Measurements from ENCODE around the gene BRD3. TPM values are rescaled to one million over a fixed set of nuclear protein-coding genes. Genes with fewer than 3 reads are reported as not detected.

The BRD3 gene
- total RNA-seq, 1 donor from 2014 or later = 36.7 TPM

GRCh38 chr9:134047868-134048581 is 19.8 kb downstream of the BRD3 start:
- no peaks in the 10 kb centered on the region for H3K36me3 Mint-ChIP-seq (ENCODE audit: low read depth)
- H3K27me3 Mint-ChIP-seq (ENCODE audit: insufficient read depth) = no peaks in the 10 kb centered on the region
- intact Hi-C loops (cut with micrococcal nuclease) = no loop called here
- no peaks in the 10 kb centered on the region for H3K9me3 Mint-ChIP-seq
- no peaks in the 10 kb centered on the region for H3K4me1 Mint-ChIP-seq (ENCODE audit: low read depth)
- H3K4me3 Mint-ChIP-seq = no peak overlapping the region
- no peak overlapping the region for H3K27ac Mint-ChIP-seq
- DNase-seq (ENCODE audit: low spot score) = no peak

GRCh38 chr9:134046894-134047681 is 20.7 kb downstream of the BRD3 start:
- Mint-ChIP-seq H3K36me3 (ENCODE audit: low read depth) (no peaks in the 10 kb centered on the region), H3K27me3 (ENCODE audit: insufficient read depth) (no peaks in the 10 kb centered on the region), H3K27ac (no peak overlapping the region), H3K4me1 (ENCODE audit: low read depth) (no peaks in the 10 kb centered on the region), H3K4me3 (no peak overlapping the region), H3K9me3 (no peaks in the 10 kb centered on the region)
- no peak for DNase-seq (ENCODE audit: low spot score)
- intact Hi-C loops (cut with micrococcal nuclease) = no loop called here

GRCh38 chr9:134045841-134046544 is 21.8 kb downstream of the BRD3 start:
- Mint-ChIP-seq H3K4me3 (no peak overlapping the region), H3K36me3 (ENCODE audit: low read depth) (no peaks in the 10 kb centered on the region), H3K27ac (no peak overlapping the region), H3K9me3 (no peaks in the 10 kb centered on the region), H3K27me3 (ENCODE audit: insufficient read depth) (no peaks in the 10 kb centered on the region), H3K4me1 (ENCODE audit: low read depth) (no peaks in the 10 kb centered on the region)
- no peak for DNase-seq (ENCODE audit: low spot score)
- intact Hi-C loops (cut with micrococcal nuclease) = no loop called here

- no peak for DNase-seq (ENCODE audit: low spot score)
- H3K4me1 Mint-ChIP-seq (ENCODE audit: low read depth) = no peaks in the 10 kb centered on the region
- H3K27ac Mint-ChIP-seq = no peak overlapping the region
- no peak overlapping the region for H3K4me3 Mint-ChIP-seq
- no peaks in the 10 kb centered on the region for H3K9me3 Mint-ChIP-seq
- no peaks in the 10 kb centered on the region for H3K27me3 Mint-ChIP-seq (ENCODE audit: insufficient read depth)
- H3K36me3 Mint-ChIP-seq (ENCODE audit: low read depth) = peaks cover 2% of the 10 kb centered on the region
- intact Hi-C loops (cut with micrococcal nuclease) = no loop called here
Observed at GRCh38 chr9:134044944-134045343, 22.9 kb downstream of the BRD3 start.

- H3K4me1 Mint-ChIP-seq (ENCODE audit: low read depth) = no peaks in the 10 kb centered on the region
- H3K27ac Mint-ChIP-seq = no peak overlapping the region
- H3K36me3 Mint-ChIP-seq (ENCODE audit: low read depth) = peaks cover 13% of the 10 kb centered on the region
- no peak for DNase-seq (ENCODE audit: low spot score)
- no peak overlapping the region for H3K4me3 Mint-ChIP-seq
- intact Hi-C loops (cut with micrococcal nuclease) = no loop called here
- H3K27me3 Mint-ChIP-seq (ENCODE audit: insufficient read depth) = no peaks in the 10 kb centered on the region
- H3K9me3 Mint-ChIP-seq = no peaks in the 10 kb centered on the region
Observed at GRCh38 chr9:134043531-134043988, 24.3 kb downstream of the BRD3 start.

GRCh38 chr9:134041649-134041962 is 26.2 kb downstream of the BRD3 start:
- Mint-ChIP-seq H3K4me1 (ENCODE audit: low read depth) (no peaks in the 10 kb centered on the region), H3K27ac (no peak overlapping the region), H3K9me3 (no peaks in the 10 kb centered on the region), H3K36me3 (ENCODE audit: low read depth) (peaks cover 19% of the 10 kb centered on the region), H3K27me3 (ENCODE audit: insufficient read depth) (no peaks in the 10 kb centered on the region), H3K4me3 (no peak overlapping the region)
- intact Hi-C loops (cut with micrococcal nuclease) = no loop called here
- no peak for DNase-seq (ENCODE audit: low spot score)

GRCh38 chr9:134040781-134041648 is 26.8 kb downstream of the BRD3 start:
- Mint-ChIP-seq H3K36me3 (ENCODE audit: low read depth) (peaks cover 22% of the 10 kb centered on the region), H3K9me3 (no peaks in the 10 kb centered on the region), H3K27ac (no peak overlapping the region), H3K4me1 (ENCODE audit: low read depth) (no peaks in the 10 kb centered on the region), H3K4me3 (no peak overlapping the region), H3K27me3 (ENCODE audit: insufficient read depth) (no peaks in the 10 kb centered on the region)
- no peak for DNase-seq (ENCODE audit: low spot score)
- intact Hi-C loops (cut with micrococcal nuclease) = no loop called here

GRCh38 chr9:134040176-134040565 is 27.7 kb downstream of the BRD3 start:
- intact Hi-C loops (cut with micrococcal nuclease) = no loop called here
- H3K36me3 Mint-ChIP-seq (ENCODE audit: low read depth) = peaks cover 23% of the 10 kb centered on the region

GRCh38 chr9:134039386-134040175 is 28.2 kb downstream of the BRD3 start:
- H3K4me1 Mint-ChIP-seq (ENCODE audit: low read depth) = no peaks in the 10 kb centered on the region
- DNase-seq (ENCODE audit: low spot score) = no peak
- no peak overlapping the region for H3K4me3 Mint-ChIP-seq
- intact Hi-C loops (cut with micrococcal nuclease) = no loop called here
- no peaks in the 10 kb centered on the region for H3K27me3 Mint-ChIP-seq (ENCODE audit: insufficient read depth)
- H3K9me3 Mint-ChIP-seq = no peaks in the 10 kb centered on the region
- peaks cover 23% of the 10 kb centered on the region for H3K36me3 Mint-ChIP-seq (ENCODE audit: low read depth)
- H3K27ac Mint-ChIP-seq = no peak overlapping the region

More at GRCh38 chr9:134040176-134040565, 27.7 kb downstream of the BRD3 start:
- no peak for DNase-seq (ENCODE audit: low spot score)
- Mint-ChIP-seq H3K4me3 (no peak overlapping the region), H3K4me1 (ENCODE audit: low read depth) (no peaks in the 10 kb centered on the region), H3K27ac (no peak overlapping the region), H3K9me3 (no peaks in the 10 kb centered on the region), H3K27me3 (ENCODE audit: insufficient read depth) (no peaks in the 10 kb centered on the region)

GRCh38 chr9:134037641-134038040 is 30.2 kb downstream of the BRD3 start:
- H3K36me3 Mint-ChIP-seq (ENCODE audit: low read depth) = peaks cover 31% of the 10 kb centered on the region
- H3K27me3 Mint-ChIP-seq (ENCODE audit: insufficient read depth) = no peaks in the 10 kb centered on the region
- DNase-seq (ENCODE audit: low spot score) = no peak
- no peaks in the 10 kb centered on the region for H3K4me1 Mint-ChIP-seq (ENCODE audit: low read depth)
- no peak overlapping the region for H3K4me3 Mint-ChIP-seq
- intact Hi-C loops (cut with micrococcal nuclease) = no loop called here
- no peak overlapping the region for H3K27ac Mint-ChIP-seq
- H3K9me3 Mint-ChIP-seq = no peaks in the 10 kb centered on the region

GRCh38 chr9:134036130-134036529 is 31.7 kb downstream of the BRD3 start:
- intact Hi-C loops (cut with micrococcal nuclease) = no loop called here
- Mint-ChIP-seq H3K27me3 (ENCODE audit: insufficient read depth) (no peaks in the 10 kb centered on the region), H3K9me3 (no peaks in the 10 kb centered on the region), H3K4me3 (no peak overlapping the region), H3K36me3 (ENCODE audit: low read depth) (peaks cover 31% of the 10 kb centered on the region), H3K4me1 (ENCODE audit: low read depth) (no peaks in the 10 kb centered on the region), H3K27ac (no peak overlapping the region)
- DNase-seq (ENCODE audit: low spot score) = no peak
